Cardiac septum (tissue), 1 donor: ENCODE data around the gene SYT17. TPM values are rescaled to one million over a fixed set of nuclear protein-coding genes. Genes with fewer than 3 reads are reported as not detected.
A peak's percentile ranks its signal among the peaks of the same experiment; 100 is the strongest.
"Not testable (repeated sequence)": the region's sequence is repeated elsewhere in the genome, so short reads cannot be mapped to it uniquely, and the experiment has no call there.

ENCODE experiments used
- DNase-seq: peaks from one replicate; pipeline ENCODE4 v3.0.0-alpha.2; 2020; ENCODE audit warnings: low spot score
- intact Hi-C: fragments of 100-400 bp; cut with DNase I; formaldehyde crosslinking; loops from one replicate; pipeline ENCODE4 v1.14.0; 2022
- total RNA-seq: library from RNA; stranded (reverse); fragmentation: NEBNext Ultra II Directional; extraction: Animal tissue kit (Norgen Biotek cat#: 25700); gene quantifications from one replicate; pipeline ENCODE4 v1.2.1, GENCODE V29; 2021
- donor health status: DM: no; HTN: no; CAD: no.

Gene SYT17
- total RNA-seq, 1 donor from 2014 or later = 0.81 TPM

- no peak for DNase-seq
- intact Hi-C loops = loop anchor here (5.0 kb wide), 1 partner anchor 52 kb away; no protein-coding TSS in a partner anchor
Measured at GRCh38 chr16:19169082-19169639, 1.1 kb downstream of the SYT17 start.

- intact Hi-C loops = no loop called here
- DNase-seq = no peak
Measured at GRCh38 chr16:19170043-19170655, 2.1 kb downstream of the SYT17 start.

GRCh38 chr16:19172098-19172780 is 4.2 kb downstream of the SYT17 start:
- intact Hi-C loops = no loop called here
- no peak for DNase-seq

- intact Hi-C loops = no loop called here
- DNase-seq = no peak
Measured at GRCh38 chr16:19173059-19173458, 5.0 kb downstream of the SYT17 start.

GRCh38 chr16:19173649-19174383 is 5.8 kb downstream of the SYT17 start:
- DNase-seq = no peak
- intact Hi-C loops = no loop called here

- DNase-seq = no peak
- intact Hi-C loops = no loop called here
Measured at GRCh38 chr16:19174478-19174877, 6.4 kb downstream of the SYT17 start.

- DNase-seq = no peak
- intact Hi-C loops = no loop called here
Measured at GRCh38 chr16:19175492-19176262, 7.6 kb downstream of the SYT17 start.

- DNase-seq = no peak
- intact Hi-C loops = no loop called here
Measured at GRCh38 chr16:19177111-19177739, 9.2 kb downstream of the SYT17 start.

GRCh38 chr16:19179546-19180490 is 11.8 kb downstream of the SYT17 start:
- intact Hi-C loops = loop anchor here (5.0 kb wide), 1 partner anchor 48 kb away; no protein-coding TSS in a partner anchor
- peak; percentile 79 for DNase-seq

GRCh38 chr16:19180741-19181140 is 12.7 kb downstream of the SYT17 start:
- no peak for DNase-seq
- intact Hi-C loops = loop anchor here (5.0 kb wide), 1 partner anchor 48 kb away; no protein-coding TSS in a partner anchor

GRCh38 chr16:19182481-19182880 is 14.4 kb downstream of the SYT17 start:
- intact Hi-C loops = loop anchor here (5.0 kb wide), 1 partner anchor 50 kb away; no protein-coding TSS in a partner anchor
- DNase-seq = no peak

GRCh38 chr16:19183187-19183586 is 15.1 kb downstream of the SYT17 start:
- intact Hi-C loops = loop anchor here (5.0 kb wide), 1 partner anchor 51 kb away; no protein-coding TSS in a partner anchor
- no peak for DNase-seq

- no peak for DNase-seq
- intact Hi-C loops = loop anchor here (5.0 kb wide), 1 partner anchor 53 kb away; no protein-coding TSS in a partner anchor
Measured at GRCh38 chr16:19184823-19185509, 16.9 kb downstream of the SYT17 start.

- intact Hi-C loops = no loop called here
- DNase-seq = no peak
Measured at GRCh38 chr16:19185510-19185851, 17.4 kb downstream of the SYT17 start.

GRCh38 chr16:19186408-19186807 is 18.4 kb downstream of the SYT17 start:
- no peak for DNase-seq
- intact Hi-C loops = no loop called here

- DNase-seq, intact Hi-C loops: not testable (repeated sequence)
Measured at GRCh38 chr16:19187961-19188360, 19.9 kb downstream of the SYT17 start.

GRCh38 chr16:19188406-19188805 is 20.4 kb downstream of the SYT17 start:
- intact Hi-C loops = no loop called here
- no peak for DNase-seq
